K562 (cell line): Measurements from ENCODE around the gene SLC25A20. TPM values are rescaled to one million over a fixed set of nuclear protein-coding genes. Genes with fewer than 3 reads are reported as not detected.

Source experiments
- ATAC-seq: fragments of 200-7000 bp; cut with Tn5 transposase; 3 replicates; pipeline ENCODE4 v1.9.1; 2020; ENCODE audit warnings: moderate library complexity
- BruUV-seq: library from RNA; stranded (reverse); fragments of 400-500 nt; replicated peaks from 2 replicates; lab custom pipeline; 2021; lab: Mats Ljungman, UMichigan
- CTCF ChIA-PET: fragments of 300-600 bp; formaldehyde crosslinking; extraction: SDS; loops from one replicate; lab custom pipeline; 2021; ENCODE audit warnings: low intra/inter-chr PET ratio; lab: Yijun Ruan, JAX
- POLR2A ChIA-PET: fragments of 300-600, 350-650 bp; sonication (Branson Sonifier 250); formaldehyde crosslinking; extraction: SDS; loops from one replicate; lab custom pipeline; 2021; ENCODE audit warnings: antibody characterized with exemption, inconsistent platforms; lab: Yijun Ruan, JAX
- DNase-seq, 4 experiments: peaks; one replicate each; pipeline versions ENCODE4 v3.0.0 to v3.0.0-alpha.2; 2011 to 2018; ENCODE audit warnings: low spot score in 3 of 4, mixed read lengths in 3 of 4; ENCODE audit errors: extremely low read depth in 1 of 4
- FAIRE-seq: peaks from 2 replicates; lab custom pipeline; 2011; peaks lifted over from hg19 to GRCh38; lab: Jason Lieb, UNC
- H2AFZ ChIP-seq: 2 replicates; pipeline ENCODE4 v1.6.0; 2011; ENCODE audit warnings: low read depth, low read length, control low read depth, inconsistent platforms
- H3K27ac ChIP-seq: fragments of 200-600 bp; 3 replicates; pipeline ENCODE4 v1.8.0; 2011; ENCODE audit warnings: low read depth, mild to moderate bottlenecking, control low read depth, inconsistent platforms, low read length, moderate library complexity, mixed read lengths; ENCODE audit errors: extremely low read depth
- H3K27me3 ChIP-seq, 2 experiments: fragments of 300-600 bp in 1 of 2; 2 replicates in 1 of 2; 3 replicates in 1 of 2; pipeline versions ENCODE4 v1.6.0 to v1.8.0; 2011; ENCODE audit warnings: inconsistent platforms in 2 of 2, low read length in 2 of 2, mild to moderate bottlenecking in 1 of 2, mixed read lengths in 1 of 2, moderate library complexity in 1 of 2; ENCODE audit not compliant: control insufficient read depth in 2 of 2, insufficient read depth in 2 of 2
- H3K36me3 ChIP-seq: fragments of 300-600 bp; 3 replicates; pipeline ENCODE4 v1.8.0; 2011; ENCODE audit warnings: mild to moderate bottlenecking, low read length, inconsistent platforms; ENCODE audit not compliant: control insufficient read depth, insufficient read depth
- H3K4me1 ChIP-seq, 2 experiments: fragments of 200-600 bp in 1 of 2; replicated peaks in 1 of 2; 2 replicates in 1 of 2; 3 replicates in 1 of 2; pipeline versions ENCODE4 v1.5.1 to v1.8.0; 2011; ENCODE audit warnings: inconsistent platforms in 2 of 2, low read length in 2 of 2, mild to moderate bottlenecking in 1 of 2, mixed read lengths in 1 of 2, moderate library complexity in 1 of 2; ENCODE audit not compliant: control insufficient read depth in 2 of 2, insufficient read depth in 2 of 2
- H3K4me2 ChIP-seq: 2 replicates; pipeline ENCODE4 v1.6.1; 2011; ENCODE audit warnings: low read length, control low read depth, inconsistent platforms, mixed read lengths; ENCODE audit not compliant: insufficient read depth
- H3K4me3 ChIP-seq: fragments of 200-600 bp; sonication (generic), shearing (Covaris generic); 2 replicates; pipeline ENCODE4 v1.5.1; 2016; ENCODE audit warnings: control low read depth, inconsistent platforms
- H3K79me2 ChIP-seq: fragments of 200-600 bp; 3 replicates; pipeline ENCODE4 v1.8.0; 2011; ENCODE audit warnings: low read length, inconsistent platforms; ENCODE audit not compliant: control insufficient read depth, insufficient read depth
- H3K9ac ChIP-seq, 2 experiments: 2 replicates each; pipeline versions ENCODE4 v1.6.0 to v1.6.1; 2011; ENCODE audit warnings: low read depth in 2 of 2, low read length in 2 of 2, control low read depth in 1 of 2, inconsistent platforms in 1 of 2, mild to moderate bottlenecking in 1 of 2, mixed read lengths in 1 of 2; ENCODE audit not compliant: insufficient read depth in 1 of 2
- H3K9me1 ChIP-seq: one replicate; pipeline ENCODE4 v1.6.0; 2011; ENCODE audit warnings: inconsistent platforms, mild to moderate bottlenecking, low read length, moderate library complexity; ENCODE audit not compliant: control insufficient read depth, insufficient read depth
- H3K9me3 ChIP-seq: replicated peaks from 2 replicates; pipeline ENCODE4 v1.5.1; 2011; ENCODE audit warnings: low read depth, low read length, inconsistent platforms; ENCODE audit not compliant: control insufficient read depth, insufficient read depth
- H4K20me1 ChIP-seq: replicated peaks from 2 replicates; pipeline ENCODE4 v1.6.1; 2011; ENCODE audit warnings: low read length, inconsistent platforms, mixed read lengths; ENCODE audit not compliant: control insufficient read depth, insufficient read depth
- ETV5 ChIP-seq: sonication (generic); formaldehyde crosslinking; IDR thresholded peaks from 2 replicates; pipeline ENCODE4 v1.4.0; 2020; ENCODE audit warnings: low read depth, mild to moderate bottlenecking, missing genetic modification reagents
- FOXJ2 ChIP-seq: fragments of 200-800 bp; sonication (Bioruptor generic); IDR thresholded peaks from 2 replicates; pipeline ENCODE4 v1.6.1; 2016; ENCODE audit warnings: missing genetic modification characterization, missing compliant biosample characterization
- GATA2 ChIP-seq: sonication (generic); formaldehyde crosslinking; IDR thresholded peaks from 2 replicates; pipeline ENCODE4 v1.4.0; 2020; ENCODE audit warnings: mild to moderate bottlenecking, missing genetic modification reagents
- HMGN3 ChIP-seq: IDR thresholded peaks from 2 replicates; pipeline ENCODE4 v1.6.1; 2011; ENCODE audit warnings: borderline replicate concordance, low read depth, mild to moderate bottlenecking, mixed read lengths, low read length; ENCODE audit not compliant: insufficient read length; ENCODE audit errors: extremely low read depth
- L3MBTL2 ChIP-seq: fragments of 450-650 bp; IDR thresholded peaks from 2 replicates; pipeline ENCODE4 v1.6.1; 2016; ENCODE audit warnings: mild to moderate bottlenecking, moderate library complexity
- NR1H2 ChIP-seq: sonication (generic); formaldehyde crosslinking; IDR thresholded peaks from 2 replicates; pipeline ENCODE4 v1.4.0; 2020; ENCODE audit warnings: mild to moderate bottlenecking, missing genetic modification reagents
- POU5F1 ChIP-seq: fragments of 150-350 bp; IDR thresholded peaks from 2 replicates; pipeline ENCODE4 v1.6.1; 2014; ENCODE audit warnings: borderline replicate concordance, low read length, low read depth, mild to moderate bottlenecking; ENCODE audit not compliant: partially characterized antibody
- SAFB ChIP-seq: fragments of 200-400 bp; formaldehyde crosslinking; IDR thresholded peaks from 2 replicates; pipeline ENCODE4 v1.6.1; 2017; ENCODE audit warnings: low read depth, low read length, borderline replicate concordance
- SRSF9 ChIP-seq: fragments of 200-400 bp; formaldehyde crosslinking; IDR thresholded peaks from 2 replicates; pipeline ENCODE4 v1.6.1; 2017; ENCODE audit warnings: low read depth, low read length, borderline replicate concordance
- TAF7 ChIP-seq: fragments of 450-650 bp; IDR thresholded peaks from 2 replicates; pipeline ENCODE4 v1.6.1; 2016; ENCODE audit warnings: missing genetic modification characterization, missing compliant biosample characterization
- TEAD1 ChIP-seq, 2 experiments: fragments of 450-650 bp in 1 of 2; sonication (generic) in 1 of 2; formaldehyde crosslinking; IDR thresholded peaks; 2 replicates each; pipeline versions ENCODE4 v1.4.0 to v1.8.0; 2020 to 2022; ENCODE audit warnings: mild to moderate bottlenecking in 2 of 2, missing genetic modification reagents in 1 of 2
- TEAD2 ChIP-seq: fragments of 450-650 bp; IDR thresholded peaks from 2 replicates; pipeline ENCODE4 v1.6.1; 2016; ENCODE audit warnings: missing genetic modification characterization, control low read depth, missing compliant biosample characterization
- WGBS: fragments of 100-300 bp; shearing (Covaris generic); methylation state at CpG from one replicate; pipeline ENCODE4 v1.1.6; 2016; ENCODE audit warnings: low coverage, mixed read lengths; ENCODE audit not compliant: insufficient coverage; ENCODE audit errors: missing lambda C conversion rate; 5-methylcytosine and 5-hydroxymethylcytosine counted together
- in situ Hi-C: fragments of 300-500 bp; cut with MboI; formaldehyde crosslinking; loops from 4 replicates; pipeline ENCODE4 v1.15.0; 2018; ENCODE audit warnings: inconsistent platforms, mixed read lengths
- intact Hi-C: fragments of 100-400 bp; cut with micrococcal nuclease; formaldehyde crosslinking; loops from 2 replicates; pipeline ENCODE4 v1.14.2; 2022
- polyA plus RNA-seq, 8 experiments: library from polyadenylated mRNA; depleted of rRNA in 4 of 8; stranded (reverse) in 5 of 8; unstranded in 3 of 8; fragments of >200 nt; fragmentation: Nextera tagmentation in 2 of 8; fragmentation: Illumina TruSeq in 1 of 8; extraction: Ambion mirVana in 2 of 8; extraction: Trizol in 1 of 8; gene quantifications; 2 replicates each; pipeline versions ENCODE4 v1.2.1 to v1.2.3, GENCODE V29; 2011 to 2014; ENCODE audit warnings: inconsistent platforms in 1 of 8, missing spikeins in 1 of 8
- total RNA-seq, 7 experiments: library from RNA; depleted of rRNA in 6 of 7; stranded (reverse); fragments of >200 nt in 6 of 7; fragmentation: Illumina TruSeq in 2 of 7; extraction: Trizol in 2 of 7; gene quantifications; 2 replicates each; pipeline versions ENCODE4 v1.2.1 to v1.2.3, GENCODE V29; 2011 to 2021; ENCODE audit warnings: low replicate concordance in 1 of 7
- TF ChIP-seq, protein P1 (sequence below): fragments of 250-450 bp; sonication (Bioruptor Pico); IDR thresholded peaks from 2 replicates; pipeline ENCODE4 v1.4.0; 2020; ENCODE audit warnings: mild to moderate bottlenecking, moderate library complexity

The SLC25A20 gene
- total and polyA plus RNA-seq, 9 of the 15 experiments (the other 6 are each of a cell fraction or from before 2014, with no cell fraction given) = 14.3 to 48.1 (median 21.6) TPM

DNA sequence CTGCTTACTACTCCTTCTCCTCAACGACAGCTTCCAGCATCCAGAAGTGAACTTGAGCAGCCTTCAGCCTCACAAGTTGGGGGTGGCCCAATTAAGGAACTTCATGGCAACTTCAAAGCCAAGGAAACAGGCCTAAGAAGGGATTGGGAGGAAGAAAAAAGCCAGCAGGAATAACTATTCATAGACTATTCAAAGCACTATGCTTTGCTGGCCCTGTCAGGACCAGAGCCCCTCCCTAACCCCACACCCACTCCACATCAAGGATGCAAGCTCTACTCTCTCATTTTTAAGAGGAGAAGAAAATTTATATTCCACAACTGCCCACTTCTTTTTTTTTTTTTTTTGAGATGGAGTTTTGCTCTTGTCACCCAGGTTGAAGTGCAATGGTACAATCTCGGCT, 41.0 kb downstream of the SLC25A20 start (continued):
- TF ChIP-seq TEAD2 (tag) (no peak), NR1H2 (CRISPR knock-in tag) (no peak), GATA2 (no peak)

GRCh38 chr3:48856469-48856868, 42.2 kb downstream of the SLC25A20 start:
- no peak for DNase-seq
- 61% methylated on average over 4 of the region's 4 CpGs for WGBS
- 0 out of 3 replicates have a peak, but pooled peaks cover 3% of the 10 kb centered on the region for H3K36me3 ChIP-seq
- H3K27me3 ChIP-seq = no peaks in the 10 kb centered on the region
- H3K9me3 ChIP-seq = no peaks in the 10 kb centered on the region
- H3K27ac ChIP-seq = no peak overlapping the region
- ChIA-PET CTCF (no interaction called here), POLR2A (interaction anchor here (0.9 to 1.2 kb wide), 2 partner anchors 11 to 14 kb away, joined by 3 read pairs; no protein-coding TSS in a partner anchor)
- no TSS peak for BruUV-seq
- H4K20me1 ChIP-seq = no peaks in the 10 kb centered on the region
- H3K9ac ChIP-seq = no peak overlapping the region
- ATAC-seq = no peak
- in situ Hi-C loops = no loop called here
- H3K4me3 ChIP-seq = no peak overlapping the region
- TF ChIP-seq ETV5 = no peak
- TF ChIP-seq SAFB = no peak
- no peak for TF ChIP-seq L3MBTL2
- no peak for TF ChIP-seq TAF7 (tag)
- no peak for TF ChIP-seq HMGN3
- TF ChIP-seq TEAD1 (CRISPR knock-in tag; IDR thresholded peaks at IDR 0.05) = no peak
- TF ChIP-seq, protein P1, sequence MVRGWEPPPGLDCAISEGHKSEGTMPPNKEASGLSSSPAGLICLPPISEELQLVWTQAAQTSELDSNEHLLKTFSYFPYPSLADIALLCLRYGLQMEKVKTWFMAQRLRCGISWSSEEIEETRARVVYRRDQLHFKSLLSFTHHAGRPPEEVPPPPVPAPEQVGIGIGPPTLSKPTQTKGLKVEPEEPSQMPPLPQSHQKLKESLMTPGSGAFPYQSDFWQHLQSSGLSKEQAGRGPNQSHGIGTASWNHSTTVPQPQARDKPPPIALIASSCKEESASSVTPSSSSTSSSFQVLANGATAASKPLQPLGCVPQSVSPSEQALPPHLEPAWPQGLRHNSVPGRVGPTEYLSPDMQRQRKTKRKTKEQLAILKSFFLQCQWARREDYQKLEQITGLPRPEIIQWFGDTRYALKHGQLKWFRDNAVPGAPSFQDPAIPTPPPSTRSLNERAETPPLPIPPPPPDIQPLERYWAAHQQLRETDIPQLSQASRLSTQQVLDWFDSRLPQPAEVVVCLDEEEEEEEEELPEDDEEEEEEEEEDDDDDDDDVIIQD (CRISPR knock-in tag) = no peak
- no peak for TF ChIP-seq POU5F1
- TF ChIP-seq FOXJ2 = no peak
- no peak for TF ChIP-seq SRSF9
- FAIRE-seq = no peak
- H3K4me2 ChIP-seq = no peak overlapping the region
- H3K9me1 ChIP-seq = no peaks in the 10 kb centered on the region
- intact Hi-C loops = no loop called here
- H3K4me1 ChIP-seq = peaks cover 4 to 9% of the 10 kb centered on the region in 2 experiments; a peak in 3 of 5 replicates
- no peak overlapping the region for H2AFZ ChIP-seq
- H3K79me2 ChIP-seq = no peaks in the 10 kb centered on the region
